ENCODE results near the gene AP5S1.

DNA sequence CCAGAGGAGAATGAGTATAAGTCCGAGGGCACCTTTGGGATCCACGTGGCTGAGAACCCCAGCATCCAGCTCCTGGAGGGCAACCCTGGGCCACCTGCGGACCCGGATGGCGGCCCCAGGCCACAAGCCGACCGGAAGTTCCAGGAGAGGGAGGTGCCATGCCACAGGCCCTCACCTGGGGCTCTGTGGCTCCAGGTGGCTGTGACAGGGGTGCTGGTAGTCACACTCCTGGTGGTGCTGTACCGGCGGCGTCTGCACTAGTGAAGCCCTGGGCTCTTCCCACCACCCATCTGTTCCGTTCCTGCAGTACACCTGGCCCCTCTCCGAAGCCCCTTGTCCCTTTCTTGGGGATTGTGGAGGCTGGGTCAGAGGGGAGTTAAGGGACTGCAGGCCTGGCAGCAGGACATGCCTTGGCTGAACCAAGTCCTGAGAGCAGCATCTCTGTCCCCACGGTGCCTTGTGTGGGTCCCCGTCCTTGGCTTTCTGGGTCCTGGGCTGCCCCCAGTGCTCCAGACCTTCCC is 45.6 kb downstream of the AP5S1 start:
- TF ChIP-seq, protein P1, sequence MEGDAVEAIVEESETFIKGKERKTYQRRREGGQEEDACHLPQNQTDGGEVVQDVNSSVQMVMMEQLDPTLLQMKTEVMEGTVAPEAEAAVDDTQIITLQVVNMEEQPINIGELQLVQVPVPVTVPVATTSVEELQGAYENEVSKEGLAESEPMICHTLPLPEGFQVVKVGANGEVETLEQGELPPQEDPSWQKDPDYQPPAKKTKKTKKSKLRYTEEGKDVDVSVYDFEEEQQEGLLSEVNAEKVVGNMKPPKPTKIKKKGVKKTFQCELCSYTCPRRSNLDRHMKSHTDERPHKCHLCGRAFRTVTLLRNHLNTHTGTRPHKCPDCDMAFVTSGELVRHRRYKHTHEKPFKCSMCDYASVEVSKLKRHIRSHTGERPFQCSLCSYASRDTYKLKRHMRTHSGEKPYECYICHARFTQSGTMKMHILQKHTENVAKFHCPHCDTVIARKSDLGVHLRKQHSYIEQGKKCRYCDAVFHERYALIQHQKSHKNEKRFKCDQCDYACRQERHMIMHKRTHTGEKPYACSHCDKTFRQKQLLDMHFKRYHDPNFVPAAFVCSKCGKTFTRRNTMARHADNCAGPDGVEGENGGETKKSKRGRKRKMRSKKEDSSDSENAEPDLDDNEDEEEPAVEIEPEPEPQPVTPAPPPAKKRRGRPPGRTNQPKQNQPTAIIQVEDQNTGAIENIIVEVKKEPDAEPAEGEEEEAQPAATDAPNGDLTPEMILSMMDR (IDR thresholded peaks at IDR 0.05) = no peak
- TF ChIP-seq POLR2A (IDR thresholded peaks at IDR 0.05) (no peak), POLR2AphosphoS5 (IDR thresholded peaks at IDR 0.05; ENCODE audit: insufficient read depth in 1 of 2, low read depth in 1 of 2) (no peak)

All from vagina (tissue), 2 donors.